BE2C (cell line): ENCODE data around the gene EHD1.
A peak's percentile ranks its signal among the peaks of the same experiment; 100 is the strongest.

Source experiments
- DNase-seq: peaks from one replicate; pipeline ENCODE4 v3.0.0-alpha.2; 2020
- H3K27me3 ChIP-seq: fragments of 250-450 bp; sonication (Bioruptor Pico); 2 replicates; pipeline ENCODE4 v1.5.1; 2020; ENCODE audit warnings: mild to moderate bottlenecking
- H3K36me3 ChIP-seq: fragments of 250-450 bp; sonication (Bioruptor Pico); 2 replicates; pipeline ENCODE4 v1.5.1; 2020; ENCODE audit warnings: mild to moderate bottlenecking
- H3K4me1 ChIP-seq: fragments of 250-450 bp; sonication (Bioruptor Pico); 2 replicates; pipeline ENCODE4 v1.5.1; 2020
- H3K4me3 ChIP-seq: 2 replicates; pipeline ENCODE4 v1.5.1; 2011; ENCODE audit warnings: low read depth, low read length
- H3K9me3 ChIP-seq: fragments of 250-450 bp; sonication (Bioruptor Pico); 2 replicates; pipeline ENCODE4 v1.5.1; 2020
- TF ChIP-seq, protein P1 (sequence below): IDR thresholded peaks from 2 replicates; pipeline ENCODE4 v1.5.1; 2012; ENCODE audit warnings: mild to moderate bottlenecking, low read depth, low read length

Gene EHD1

DNA sequence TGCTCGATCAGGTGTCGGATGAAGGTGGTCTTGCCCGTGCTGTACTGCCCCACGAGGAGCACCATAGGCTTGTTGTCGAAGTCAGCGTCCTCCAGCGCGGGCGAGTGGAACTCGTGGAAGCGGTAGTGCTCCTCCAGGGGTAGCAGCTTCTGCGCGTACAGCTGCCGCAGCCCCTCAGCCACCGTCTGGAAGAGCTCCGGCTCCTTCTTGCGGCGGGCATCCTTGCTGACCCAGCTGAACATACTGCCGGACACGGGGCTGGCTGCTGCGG lies 263 bp downstream of the EHD1 start:
- Histone ChIP-seq H3K9me3 (no peaks in the 10 kb centered on the region), H3K4me3 (peak overlapping the region; percentile 72), H3K27me3 (no peaks in the 10 kb centered on the region), H3K4me1 (no peaks in the 10 kb centered on the region), H3K36me3 (no peaks in the 10 kb centered on the region)
- TF ChIP-seq, protein P1, sequence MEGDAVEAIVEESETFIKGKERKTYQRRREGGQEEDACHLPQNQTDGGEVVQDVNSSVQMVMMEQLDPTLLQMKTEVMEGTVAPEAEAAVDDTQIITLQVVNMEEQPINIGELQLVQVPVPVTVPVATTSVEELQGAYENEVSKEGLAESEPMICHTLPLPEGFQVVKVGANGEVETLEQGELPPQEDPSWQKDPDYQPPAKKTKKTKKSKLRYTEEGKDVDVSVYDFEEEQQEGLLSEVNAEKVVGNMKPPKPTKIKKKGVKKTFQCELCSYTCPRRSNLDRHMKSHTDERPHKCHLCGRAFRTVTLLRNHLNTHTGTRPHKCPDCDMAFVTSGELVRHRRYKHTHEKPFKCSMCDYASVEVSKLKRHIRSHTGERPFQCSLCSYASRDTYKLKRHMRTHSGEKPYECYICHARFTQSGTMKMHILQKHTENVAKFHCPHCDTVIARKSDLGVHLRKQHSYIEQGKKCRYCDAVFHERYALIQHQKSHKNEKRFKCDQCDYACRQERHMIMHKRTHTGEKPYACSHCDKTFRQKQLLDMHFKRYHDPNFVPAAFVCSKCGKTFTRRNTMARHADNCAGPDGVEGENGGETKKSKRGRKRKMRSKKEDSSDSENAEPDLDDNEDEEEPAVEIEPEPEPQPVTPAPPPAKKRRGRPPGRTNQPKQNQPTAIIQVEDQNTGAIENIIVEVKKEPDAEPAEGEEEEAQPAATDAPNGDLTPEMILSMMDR: no peak
- DNase-seq: no peak

DNA sequence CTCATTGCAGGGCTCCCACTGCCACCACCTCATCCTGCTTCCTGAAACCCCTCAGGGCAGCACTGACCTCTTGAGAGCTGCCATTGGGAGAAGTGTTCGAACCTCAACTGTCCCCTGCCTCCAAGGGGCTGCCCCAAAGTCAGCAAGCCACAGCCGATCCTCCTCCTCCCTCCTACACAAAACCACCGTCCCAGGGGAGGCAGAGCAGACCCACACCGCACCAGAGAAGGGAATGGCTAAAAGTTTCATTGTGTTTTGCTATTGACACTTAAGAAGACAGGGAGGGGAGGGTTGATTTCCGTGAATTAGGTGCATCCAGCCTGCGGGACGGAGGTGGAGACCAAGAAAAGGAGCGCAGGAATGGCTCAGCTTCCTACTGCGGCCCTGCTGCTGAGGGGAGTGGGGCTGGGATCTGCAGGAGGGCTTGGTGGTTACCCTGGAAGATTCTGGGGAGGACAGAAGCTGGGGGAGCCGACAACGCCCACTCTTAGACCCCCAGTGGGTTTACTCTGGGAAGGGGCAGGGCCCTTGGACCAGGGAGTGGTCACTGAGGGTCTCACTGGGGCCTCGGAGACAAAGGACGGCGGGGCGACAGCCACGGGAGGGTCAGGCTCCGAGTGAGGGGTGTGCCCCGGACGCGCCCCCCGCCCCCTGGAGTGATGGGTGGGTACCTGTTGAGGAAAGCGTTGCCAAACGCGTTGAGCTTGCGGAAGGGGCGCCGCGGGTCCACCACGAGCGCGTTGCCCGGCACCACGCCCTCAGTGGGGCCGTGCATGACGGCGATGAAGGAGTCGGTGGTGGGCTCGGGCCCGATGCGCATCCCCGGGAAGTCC lies 815 bp downstream of the EHD1 start:
- no peaks in the 10 kb centered on the region for H3K36me3 ChIP-seq
- peak overlapping the region; percentile 72 for H3K4me3 ChIP-seq
- no peaks in the 10 kb centered on the region for H3K9me3 ChIP-seq
- TF ChIP-seq, protein P1: no peak
- H3K4me1 ChIP-seq: no peaks in the 10 kb centered on the region
- no peaks in the 10 kb centered on the region for H3K27me3 ChIP-seq
- DNase-seq: no peak

DNA sequence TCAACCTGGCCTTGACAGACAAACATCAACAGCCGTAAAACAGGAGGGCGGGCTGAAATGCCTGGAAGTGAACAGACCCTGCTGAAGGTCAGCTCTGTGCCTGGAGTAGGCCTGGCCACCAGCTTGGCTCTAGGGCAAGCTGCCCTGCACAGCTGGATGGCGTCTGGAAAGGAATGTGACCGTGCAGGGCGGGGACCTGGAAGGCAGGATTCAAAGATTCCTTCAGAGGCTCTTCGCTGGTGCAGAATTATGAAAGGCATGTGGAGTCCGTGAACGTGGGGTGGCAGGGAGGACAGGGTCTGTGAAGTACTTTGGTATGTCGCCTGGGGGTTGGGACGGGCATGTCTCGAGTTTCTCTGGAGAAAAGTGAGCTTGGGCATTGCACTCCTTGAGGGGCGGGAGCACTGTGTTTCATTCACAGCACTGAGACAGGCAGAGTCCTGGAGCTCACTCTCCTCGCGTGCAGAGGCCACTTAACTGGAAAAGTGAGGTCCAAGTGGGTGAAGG lies 1.5 kb downstream of the EHD1 start:
- no peaks in the 10 kb centered on the region for H3K36me3 ChIP-seq
- TF ChIP-seq, protein P1: no peak
- no peaks in the 10 kb centered on the region for H3K9me3 ChIP-seq
- H3K4me1 ChIP-seq: no peaks in the 10 kb centered on the region
- DNase-seq: no peak
- no peaks in the 10 kb centered on the region for H3K27me3 ChIP-seq
- peak overlapping the region; percentile 72 for H3K4me3 ChIP-seq

GRCh38 chr11:64876229-64876750 lies 2.1 kb downstream of the EHD1 start:
- Histone ChIP-seq H3K9me3 (no peaks in the 10 kb centered on the region), H3K4me3 (no peak overlapping the region; the same call in 1 of the 2 replicates), H3K27me3 (no peaks in the 10 kb centered on the region), H3K4me1 (no peaks in the 10 kb centered on the region; the same call in 1 of the 2 replicates), H3K36me3 (no peaks in the 10 kb centered on the region)
- TF ChIP-seq, protein P1: no peak
- no peak for DNase-seq

- peaks cover under 1% of the 10 kb centered on the region for H3K4me1 ChIP-seq
- no peaks in the 10 kb centered on the region for H3K27me3 ChIP-seq
- H3K9me3 ChIP-seq: no peaks in the 10 kb centered on the region
- H3K36me3 ChIP-seq: no peaks in the 10 kb centered on the region
- no peak overlapping the region for H3K4me3 ChIP-seq
- TF ChIP-seq, protein P1: no peak
- no peak for DNase-seq
Observed at GRCh38 chr11:64875369-64876228, 2.8 kb downstream of the EHD1 start.
